ENCODE measurements around the gene CCDC157. TPM values are rescaled to one million over a fixed set of nuclear protein-coding genes. Genes with fewer than 3 reads are reported as not detected.

Gene CCDC157
- polyA plus RNA-seq, 1 of the 3 experiments (the other 2 are of a cell fraction), result 5.8 TPM

GRCh38 chr22:30327864-30328345 lies 28.9 kb upstream of the CCDC157 start:
- 0 out of 2 replicates have a peak overlapping the region, but pooled peaks have one; percentile 91 for H2AFZ ChIP-seq (ENCODE audit: low read depth)

GRCh38 chr22:30328466-30329049 lies 28.2 kb upstream of the CCDC157 start:
- H3K4me3 ChIP-seq (ENCODE audit: low read depth in 2 of 2, low read length in 1 of 2), result no peak overlapping the region
- POLR2A ChIA-PET, result interaction anchor here (0.7 to 1.1 kb wide), 2 partner anchors 16 to 40 kb away, joined by 3 read pairs; no protein-coding TSS in a partner anchor
- no peaks in the 10 kb centered on the region for H3K27me3 ChIP-seq (ENCODE audit: insufficient read depth)
- no peak overlapping the region for H3K4me2 ChIP-seq
- H3K27ac ChIP-seq (ENCODE audit: low read depth in 2 of 2, low read length in 1 of 2), result no peak overlapping the region
- DNase-seq, result no peak
- peaks cover 30% of the 10 kb centered on the region for H3F3A ChIP-seq (replicated peaks; ENCODE audit: insufficient read depth)
- 91% methylated on average over 3 of the region's 3 CpGs for WGBS (ENCODE audit: low lambda C conversion rate)
- no peaks in the 10 kb centered on the region for H3K9me3 ChIP-seq
- peaks cover 0 to 25% of the 10 kb centered on the region in 2 experiments; a peak in 2 of 4 replicates for H3K4me1 ChIP-seq (ENCODE audit: control insufficient read depth in 1 of 2, insufficient read depth in 2 of 2, low read depth in 1 of 2, low read length in 1 of 2)
- H2AFZ ChIP-seq (ENCODE audit: low read depth), result no peak overlapping the region
- CTCF ChIA-PET, result interaction anchor here (0.7 to 7.7 kb wide), 5 partner anchors 8 to 73 kb away, joined by 3 to 42 read pairs (median 3); partner anchors contain the start of gene CASTOR1
- no peak overlapping the region for H3K9ac ChIP-seq
- peaks cover 14% of the 10 kb centered on the region for H4K20me1 ChIP-seq (ENCODE audit: insufficient read depth)
- TF ChIP-seq RXRA (IDR thresholded peaks at IDR 0.05; ENCODE audit: borderline replicate concordance, low read depth) (no peak), CTCF (IDR thresholded peaks at IDR 0.05) (no peak), POLR2AphosphoS5 (IDR thresholded peaks at IDR 0.05; ENCODE audit: low read depth, low read length) (0 out of 2 replicates have a peak, but pooled peaks have one; percentile 5), YY1 (IDR thresholded peaks at IDR 0.05; ENCODE audit: low read depth) (no peak), EZH2phosphoT487 (IDR thresholded peaks at IDR 0.05; ENCODE audit: borderline replicate concordance, low read depth) (no peak), USF2 (IDR thresholded peaks at IDR 0.05; ENCODE audit: borderline replicate concordance, low read depth, low read length) (no peak), EP300 (IDR thresholded peaks at IDR 0.05; ENCODE audit: borderline replicate concordance in 1 of 2, low read depth in 1 of 2, low read length in 1 of 2) (no peak), USF1 (IDR thresholded peaks at IDR 0.05; ENCODE audit: borderline replicate concordance, low read depth) (no peak)
- H3K79me2 ChIP-seq (ENCODE audit: insufficient read depth), result peaks cover 23% of the 10 kb centered on the region
- peaks cover 14 to 24% of the 10 kb centered on the region in 2 experiments for H3K36me3 ChIP-seq (replicated peaks in 1 of 2; ENCODE audit: control insufficient read depth in 1 of 2, insufficient read depth in 2 of 2, low read length in 1 of 2)
- H3K9me2 ChIP-seq, result no peaks in the 10 kb centered on the region

More at GRCh38 chr22:30327864-30328345, 28.9 kb upstream of the CCDC157 start:
- ChIA-PET POLR2A (interaction anchor here (1.9 kb wide), 1 partner anchor 29 kb away, joined by 8 read pairs; the partner anchor contains the start of genes CCDC157 and SF3A1), CTCF (interaction anchor here (1.2 to 7.7 kb wide), 3 partner anchors 9 to 72 kb away, joined by 3 to 42 read pairs (median 4); partner anchors contain the start of gene CASTOR1)
- no peak overlapping the region for H3K4me2 ChIP-seq
- H3K9ac ChIP-seq, result no peak overlapping the region
- peaks cover 0 to 25% of the 10 kb centered on the region in 2 experiments; a peak in 2 of 4 replicates for H3K4me1 ChIP-seq (ENCODE audit: control insufficient read depth in 1 of 2, insufficient read depth in 2 of 2, low read depth in 1 of 2, low read length in 1 of 2)
- H3K4me3 ChIP-seq (ENCODE audit: low read depth in 2 of 2, low read length in 1 of 2), result no peak overlapping the region
- peaks cover 29% of the 10 kb centered on the region for H3K79me2 ChIP-seq (ENCODE audit: insufficient read depth)
- no peaks in the 10 kb centered on the region for H3K9me2 ChIP-seq
- no peaks in the 10 kb centered on the region for H3K27me3 ChIP-seq (ENCODE audit: insufficient read depth)
- H3K27ac ChIP-seq (ENCODE audit: low read depth in 2 of 2, low read length in 1 of 2), result no peak overlapping the region
- TF ChIP-seq CTCF (IDR thresholded peaks at IDR 0.05) (0 out of 2 replicates have a peak, but pooled peaks have one; percentile 18), EZH2phosphoT487 (IDR thresholded peaks at IDR 0.05; ENCODE audit: borderline replicate concordance, low read depth) (no peak)
- DNase-seq, result peak; percentile 35
- WGBS (ENCODE audit: low lambda C conversion rate), result 86% methylated on average over 5 of the region's 5 CpGs
- peaks cover 14 to 18% of the 10 kb centered on the region in 2 experiments for H3K36me3 ChIP-seq (replicated peaks in 1 of 2; ENCODE audit: control insufficient read depth in 1 of 2, insufficient read depth in 2 of 2, low read length in 1 of 2)
- no peaks in the 10 kb centered on the region for H3K9me3 ChIP-seq
- H4K20me1 ChIP-seq (ENCODE audit: insufficient read depth), result peaks cover 21% of the 10 kb centered on the region
- H3F3A ChIP-seq (replicated peaks; ENCODE audit: insufficient read depth), result peaks cover 27% of the 10 kb centered on the region
